ENCODE data around the gene TNIK.

TNIK gene

GRCh38 chr3:171430530-171430929 is 29.7 kb downstream of the TNIK start:
- Histone ChIP-seq H3K4me2 (ENCODE audit: low read length, poor library complexity, severe bottlenecking) (no peak overlapping the region), H4K91ac (ENCODE audit: low read length) (no peak overlapping the region), H2AFZ (ENCODE audit: low read depth, low read length) (no peak overlapping the region), H2BK12ac (ENCODE audit: low read length in 2 of 2) (no peak overlapping the region), H3K27ac (ENCODE audit: low read length, poor library complexity, severe bottlenecking) (no peak overlapping the region), H3K36me3 (ENCODE audit: control insufficient read depth in 1 of 2, insufficient read depth in 2 of 2, low read depth in 1 of 2, low read length in 2 of 2) (no peaks in the 10 kb centered on the region), H3K4ac (ENCODE audit: low read depth in 1 of 2, low read length in 2 of 2) (no peak overlapping the region), H2BK120ac (ENCODE audit: low read depth, low read length) (no peak overlapping the region), H2BK5ac (ENCODE audit: low read depth, low read length, poor library complexity, severe bottlenecking) (no peak overlapping the region), H2AK5ac (ENCODE audit: low read length, severe bottlenecking) (no peak overlapping the region), H3K4me3 (ENCODE audit: insufficient read depth in 1 of 2, low read depth in 1 of 2, low read length in 2 of 2) (no peak overlapping the region), H3K79me1 (replicated peaks; ENCODE audit: low read length, poor library complexity, severe bottlenecking) (peaks cover 29% of the 10 kb centered on the region), H3K18ac (ENCODE audit: low read depth in 1 of 2, low read length in 2 of 2) (no peak overlapping the region), H3K9me3 (ENCODE audit: control insufficient read depth, low read length) (no peaks in the 10 kb centered on the region), H3K27me3 (ENCODE audit: control insufficient read depth in 1 of 2, insufficient read depth in 1 of 2, low read length in 2 of 2) (no peaks in the 10 kb centered on the region), H4K8ac (ENCODE audit: low read length) (no peak overlapping the region), H2BK15ac (ENCODE audit: low read depth, poor library complexity, severe bottlenecking) (no peak overlapping the region), H3K4me1 (ENCODE audit: control insufficient read depth, insufficient read depth, low read depth, low read length) (peaks cover 2% of the 10 kb centered on the region), H3K23ac (ENCODE audit: low read length in 2 of 2) (no peak overlapping the region), H3K9ac (ENCODE audit: low read length) (no peak overlapping the region), H3K14ac (ENCODE audit: low read length in 2 of 2) (no peak overlapping the region)
- no peak for DNase-seq

GRCh38 chr3:171429635-171430034 is 30.6 kb downstream of the TNIK start:
- Histone ChIP-seq H3K4ac (ENCODE audit: low read depth in 1 of 2, low read length in 2 of 2) (no peak overlapping the region), H2BK5ac (ENCODE audit: low read depth, low read length, poor library complexity, severe bottlenecking) (no peak overlapping the region), H2AFZ (ENCODE audit: low read depth, low read length) (no peak overlapping the region), H3K18ac (ENCODE audit: low read depth in 1 of 2, low read length in 2 of 2) (no peak overlapping the region), H3K9me3 (ENCODE audit: control insufficient read depth, low read length) (no peaks in the 10 kb centered on the region), H2AK5ac (ENCODE audit: low read length, severe bottlenecking) (no peak overlapping the region), H3K36me3 (ENCODE audit: control insufficient read depth in 1 of 2, insufficient read depth in 2 of 2, low read depth in 1 of 2, low read length in 2 of 2) (no peaks in the 10 kb centered on the region), H3K79me1 (replicated peaks; ENCODE audit: low read length, poor library complexity, severe bottlenecking) (peaks cover 27% of the 10 kb centered on the region), H3K27me3 (ENCODE audit: control insufficient read depth in 1 of 2, insufficient read depth in 1 of 2, low read length in 2 of 2) (no peaks in the 10 kb centered on the region), H3K4me3 (ENCODE audit: insufficient read depth in 1 of 2, low read depth in 1 of 2, low read length in 2 of 2) (no peak overlapping the region), H3K27ac (ENCODE audit: low read length, poor library complexity, severe bottlenecking) (no peak overlapping the region), H4K8ac (ENCODE audit: low read length) (no peak overlapping the region), H3K23ac (ENCODE audit: low read length in 2 of 2) (no peak overlapping the region), H2BK15ac (ENCODE audit: low read depth, poor library complexity, severe bottlenecking) (no peak overlapping the region), H4K91ac (ENCODE audit: low read length) (no peak overlapping the region), H3K14ac (ENCODE audit: low read length in 2 of 2) (no peak overlapping the region), H3K4me2 (ENCODE audit: low read length, poor library complexity, severe bottlenecking) (no peak overlapping the region), H3K9ac (ENCODE audit: low read length) (no peak overlapping the region), H2BK120ac (ENCODE audit: low read depth, low read length) (no peak overlapping the region), H3K4me1 (ENCODE audit: control insufficient read depth, insufficient read depth, low read depth, low read length) (peaks cover 2% of the 10 kb centered on the region), H2BK12ac (ENCODE audit: low read length in 2 of 2) (no peak overlapping the region)
- no peak for DNase-seq
- 75% methylated on average over 2 of the region's 2 CpGs for WGBS

DNA sequence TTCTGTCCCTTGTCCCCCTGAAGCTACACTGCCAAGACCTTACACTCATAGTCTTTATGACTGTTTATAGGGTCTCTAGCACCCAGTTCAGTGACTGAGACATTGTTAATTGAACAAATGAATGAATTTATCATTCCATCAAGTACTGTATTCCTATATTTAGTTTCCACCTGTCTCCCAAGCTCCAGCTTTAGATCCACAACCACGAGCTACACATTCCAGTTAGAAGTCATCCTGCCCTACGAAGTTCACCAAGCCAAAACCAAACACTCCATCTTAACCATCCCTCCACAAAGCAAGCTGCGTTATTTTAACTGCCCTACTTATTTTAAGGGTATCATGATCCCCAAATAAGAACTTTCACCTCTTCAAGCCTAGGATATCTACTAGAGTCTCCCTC is 31.3 kb downstream of the TNIK start:
- H2BK12ac ChIP-seq (ENCODE audit: low read length in 2 of 2) = no peak overlapping the region
- DNase-seq = no peak
- H3K9ac ChIP-seq (ENCODE audit: low read length) = no peak overlapping the region
- H2BK5ac ChIP-seq (ENCODE audit: low read depth, low read length, poor library complexity, severe bottlenecking) = no peak overlapping the region
- no peak overlapping the region for H4K8ac ChIP-seq (ENCODE audit: low read length)
- H2BK120ac ChIP-seq (ENCODE audit: low read depth, low read length) = no peak overlapping the region
- no peak overlapping the region for H3K14ac ChIP-seq (ENCODE audit: low read length in 2 of 2)
- H4K91ac ChIP-seq (ENCODE audit: low read length) = no peak overlapping the region
- no peaks in the 10 kb centered on the region for H3K9me3 ChIP-seq (ENCODE audit: control insufficient read depth, low read length)
- H3K4me2 ChIP-seq (ENCODE audit: low read length, poor library complexity, severe bottlenecking) = no peak overlapping the region
- H3K27ac ChIP-seq (ENCODE audit: low read length, poor library complexity, severe bottlenecking) = no peak overlapping the region
- H3K23ac ChIP-seq (ENCODE audit: low read length in 2 of 2) = no peak overlapping the region
- no peak overlapping the region for H2AK5ac ChIP-seq (ENCODE audit: low read length, severe bottlenecking)
- WGBS = 91% methylated on average over 3 of the region's 3 CpGs
- H3K27me3 ChIP-seq (ENCODE audit: control insufficient read depth in 1 of 2, insufficient read depth in 1 of 2, low read length in 2 of 2) = no peaks in the 10 kb centered on the region
- H3K4me1 ChIP-seq (ENCODE audit: control insufficient read depth, insufficient read depth, low read depth, low read length) = peaks cover 2% of the 10 kb centered on the region
- H3K4me3 ChIP-seq (ENCODE audit: insufficient read depth in 1 of 2, low read depth in 1 of 2, low read length in 2 of 2) = no peak overlapping the region
- H3K18ac ChIP-seq (ENCODE audit: low read depth in 1 of 2, low read length in 2 of 2) = no peak overlapping the region
- H3K36me3 ChIP-seq (ENCODE audit: control insufficient read depth in 1 of 2, insufficient read depth in 2 of 2, low read depth in 1 of 2, low read length in 2 of 2) = no peaks in the 10 kb centered on the region
- H3K4ac ChIP-seq (ENCODE audit: low read depth in 1 of 2, low read length in 2 of 2) = no peak overlapping the region
- no peak overlapping the region for H2BK15ac ChIP-seq (ENCODE audit: low read depth, poor library complexity, severe bottlenecking)
- H2AFZ ChIP-seq (ENCODE audit: low read depth, low read length) = no peak overlapping the region
- peaks cover 24% of the 10 kb centered on the region for H3K79me1 ChIP-seq (replicated peaks; ENCODE audit: low read length, poor library complexity, severe bottlenecking)

GRCh38 chr3:171428321-171428787 is 31.9 kb downstream of the TNIK start:
- Histone ChIP-seq H3K27me3 (ENCODE audit: control insufficient read depth in 1 of 2, insufficient read depth in 1 of 2, low read length in 2 of 2) (no peaks in the 10 kb centered on the region), H3K9ac (ENCODE audit: low read length) (no peak overlapping the region), H3K14ac (ENCODE audit: low read length in 2 of 2) (no peak overlapping the region), H2AK5ac (ENCODE audit: low read length, severe bottlenecking) (no peak overlapping the region), H3K4ac (ENCODE audit: low read depth in 1 of 2, low read length in 2 of 2) (no peak overlapping the region), H3K27ac (ENCODE audit: low read length, poor library complexity, severe bottlenecking) (no peak overlapping the region), H3K4me1 (ENCODE audit: control insufficient read depth, insufficient read depth, low read depth, low read length) (peaks cover 2% of the 10 kb centered on the region), H3K4me3 (ENCODE audit: insufficient read depth in 1 of 2, low read depth in 1 of 2, low read length in 2 of 2) (no peak overlapping the region), H3K79me1 (replicated peaks; ENCODE audit: low read length, poor library complexity, severe bottlenecking) (peaks cover 24% of the 10 kb centered on the region), H2AFZ (ENCODE audit: low read depth, low read length) (no peak overlapping the region), H2BK15ac (ENCODE audit: low read depth, poor library complexity, severe bottlenecking) (no peak overlapping the region), H2BK12ac (ENCODE audit: low read length in 2 of 2) (no peak overlapping the region), H2BK5ac (ENCODE audit: low read depth, low read length, poor library complexity, severe bottlenecking) (no peak overlapping the region), H2BK120ac (ENCODE audit: low read depth, low read length) (no peak overlapping the region), H3K9me3 (ENCODE audit: control insufficient read depth, low read length) (no peaks in the 10 kb centered on the region), H4K8ac (ENCODE audit: low read length) (no peak overlapping the region), H3K23ac (ENCODE audit: low read length in 2 of 2) (no peak overlapping the region), H4K91ac (ENCODE audit: low read length) (no peak overlapping the region), H3K18ac (ENCODE audit: low read depth in 1 of 2, low read length in 2 of 2) (peak overlapping the region in 1 of 2 experiments; percentile 56), H3K4me2 (ENCODE audit: low read length, poor library complexity, severe bottlenecking) (no peak overlapping the region), H3K36me3 (ENCODE audit: control insufficient read depth in 1 of 2, insufficient read depth in 2 of 2, low read depth in 1 of 2, low read length in 2 of 2) (no peaks in the 10 kb centered on the region)
- 25% methylated on average over 4 of the region's 4 CpGs for WGBS
- DNase-seq = no peak
